HUES6 (cell line): ENCODE data around the gene VSX1.

ENCODE experiments used
- H3K27ac ChIP-seq: 2 replicates; pipeline ENCODE4 v1.7.0; 2013; ENCODE audit warnings: low read depth, mild to moderate bottlenecking, low read length, inconsistent platforms
- H3K27me3 ChIP-seq: 2 replicates; pipeline ENCODE4 v1.6.1; 2013; ENCODE audit warnings: low read length; ENCODE audit not compliant: control insufficient read depth, insufficient read depth
- H3K36me3 ChIP-seq: 2 replicates; pipeline ENCODE4 v1.6.1; 2013; ENCODE audit warnings: low read length; ENCODE audit not compliant: control insufficient read depth, insufficient read depth
- H3K4me1 ChIP-seq: 2 replicates; pipeline ENCODE4 v1.6.1; 2013; ENCODE audit warnings: low read length; ENCODE audit not compliant: control insufficient read depth, insufficient read depth
- H3K4me3 ChIP-seq: 2 replicates; pipeline ENCODE4 v1.5.1; 2013; ENCODE audit warnings: low read depth, low read length
- H3K9ac ChIP-seq: one replicate; pipeline ENCODE4 v1.6.1; 2013; ENCODE audit warnings: mild to moderate bottlenecking, low read length
- H3K9me3 ChIP-seq: 2 replicates; pipeline ENCODE4 v1.6.1; 2013; ENCODE audit warnings: low read depth, low read length; ENCODE audit not compliant: control insufficient read depth, insufficient read depth

Gene VSX1

GRCh38 chr20:25057234-25058050, 24.5 kb downstream of the VSX1 start:
- H3K36me3 ChIP-seq, result no peaks in the 10 kb centered on the region
- no peaks in the 10 kb centered on the region for H3K9me3 ChIP-seq
- H3K4me1 ChIP-seq, result peaks cover 7% of the 10 kb centered on the region
- no peak overlapping the region for H3K9ac ChIP-seq
- peaks cover 94% of the 10 kb centered on the region for H3K27me3 ChIP-seq
- peak overlapping the region; percentile 67 for H3K4me3 ChIP-seq
- no peak overlapping the region for H3K27ac ChIP-seq

DNA sequence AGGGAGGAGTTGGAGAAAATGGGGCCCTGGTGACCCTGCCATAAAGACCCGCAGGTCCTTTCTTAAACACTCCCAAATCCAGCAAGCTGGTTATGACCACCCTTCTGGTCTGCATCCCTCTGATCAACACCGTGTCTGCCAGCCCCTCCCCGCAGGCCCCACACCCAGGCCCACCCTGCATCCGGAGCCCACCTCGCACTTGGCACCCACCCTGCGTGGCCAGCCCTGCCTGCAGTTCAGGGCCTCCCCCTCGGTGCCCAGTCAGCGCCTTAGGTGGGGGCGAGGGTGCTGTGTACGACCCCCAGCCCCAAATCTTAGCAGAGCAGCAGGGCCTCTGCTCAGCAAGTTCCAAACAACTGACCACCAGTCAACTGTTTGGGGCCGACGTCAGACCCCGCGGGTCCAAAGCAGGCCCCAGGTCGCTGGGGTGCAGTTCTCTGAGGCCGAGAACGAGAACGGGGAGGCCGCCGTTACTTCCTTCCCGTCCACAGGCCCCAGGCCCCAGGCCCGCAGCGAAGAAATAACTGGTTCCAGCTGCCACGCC, 25.2 kb downstream of the VSX1 start:
- no peaks in the 10 kb centered on the region for H3K9me3 ChIP-seq
- H3K36me3 ChIP-seq, result no peaks in the 10 kb centered on the region
- H3K9ac ChIP-seq, result no peak overlapping the region
- H3K4me1 ChIP-seq, result peaks cover 11% of the 10 kb centered on the region
- H3K27me3 ChIP-seq, result peaks cover 93% of the 10 kb centered on the region
- no peak overlapping the region for H3K27ac ChIP-seq
- peak overlapping the region; percentile 67 for H3K4me3 ChIP-seq

DNA sequence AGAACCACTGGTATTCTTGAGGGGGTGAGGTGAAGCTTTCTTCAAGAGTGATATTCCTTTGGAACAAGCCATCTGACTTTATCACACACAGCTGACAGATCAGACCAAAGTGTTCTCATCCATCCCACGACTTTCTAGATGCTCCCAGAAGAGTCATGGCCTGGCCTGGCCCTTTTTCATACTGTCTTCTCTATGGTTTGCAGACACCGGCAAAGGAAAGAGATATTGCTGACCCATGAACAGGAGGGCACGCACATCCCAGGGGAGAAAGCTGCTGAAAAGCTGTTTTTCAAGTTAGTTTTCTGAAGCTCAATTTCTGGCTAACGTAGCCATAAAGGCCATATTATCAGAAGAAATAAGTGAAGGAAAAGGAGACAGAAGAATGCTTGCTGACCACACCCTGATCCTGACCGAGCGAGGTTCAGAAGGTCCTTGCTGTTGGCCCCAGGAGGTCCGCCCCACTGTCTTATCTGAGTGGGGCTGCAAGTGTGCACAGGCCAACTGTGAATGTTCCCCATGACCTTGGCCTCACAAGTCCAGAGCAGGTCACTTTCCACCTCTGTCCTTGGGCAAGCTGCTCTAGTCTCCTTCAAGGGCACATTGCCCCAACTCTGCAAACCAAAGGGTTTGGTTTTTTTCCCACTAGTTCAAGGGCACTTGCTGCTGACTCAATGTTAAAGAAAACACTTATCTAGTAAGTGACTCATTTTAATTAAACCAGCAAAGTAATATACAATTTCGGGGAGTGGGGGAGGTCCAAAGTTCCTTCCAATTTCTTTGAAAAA, 26.0 kb downstream of the VSX1 start:
- H3K9me3 ChIP-seq, result no peaks in the 10 kb centered on the region
- H3K4me1 ChIP-seq, result peaks cover 11% of the 10 kb centered on the region
- H3K36me3 ChIP-seq, result no peaks in the 10 kb centered on the region
- no peak overlapping the region for H3K27ac ChIP-seq
- no peak overlapping the region for H3K9ac ChIP-seq
- H3K4me3 ChIP-seq, result no peak overlapping the region
- H3K27me3 ChIP-seq, result peaks cover 87% of the 10 kb centered on the region

DNA sequence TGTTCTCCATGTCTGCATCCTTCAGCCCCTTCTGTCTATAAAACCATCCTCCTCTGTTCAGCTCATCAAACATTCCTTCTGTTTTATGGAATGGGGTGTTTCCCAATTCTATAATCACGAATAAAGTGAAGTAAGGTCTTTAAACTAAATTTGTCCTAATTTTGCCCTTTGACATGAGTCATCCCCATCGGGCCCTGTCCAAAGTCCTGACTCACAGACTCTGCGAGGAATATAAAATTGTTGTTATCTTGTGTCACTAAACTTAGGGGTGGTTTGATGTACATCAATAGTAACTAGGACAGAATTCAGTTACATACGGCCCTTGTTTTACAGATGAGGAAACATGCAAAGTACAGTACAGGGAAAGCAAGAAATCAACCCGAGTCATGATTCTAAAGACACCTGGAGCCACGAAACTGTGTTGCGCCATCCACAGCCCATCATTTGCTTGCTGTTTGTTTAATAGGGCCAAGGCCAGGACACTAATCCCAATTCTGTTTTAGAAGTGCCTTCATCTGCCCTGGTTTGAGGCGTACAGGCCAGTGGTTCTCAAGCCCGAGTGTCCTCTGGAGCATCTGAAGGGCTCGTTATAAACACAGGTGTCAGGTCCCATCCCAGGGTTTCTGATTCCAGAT, 26.8 kb downstream of the VSX1 start:
- Histone ChIP-seq H3K4me1 (peaks cover 11% of the 10 kb centered on the region), H3K36me3 (no peaks in the 10 kb centered on the region), H3K4me3 (no peak overlapping the region), H3K27me3 (peaks cover 86% of the 10 kb centered on the region), H3K9me3 (no peaks in the 10 kb centered on the region), H3K27ac (no peak overlapping the region), H3K9ac (no peak overlapping the region)

GRCh38 chr20:25054096-25054820, 27.7 kb downstream of the VSX1 start:
- H3K4me1 ChIP-seq, result peaks cover 11% of the 10 kb centered on the region
- no peak overlapping the region for H3K27ac ChIP-seq
- peaks cover 82% of the 10 kb centered on the region for H3K27me3 ChIP-seq
- H3K36me3 ChIP-seq, result no peaks in the 10 kb centered on the region
- no peaks in the 10 kb centered on the region for H3K9me3 ChIP-seq
- H3K9ac ChIP-seq, result no peak overlapping the region
- H3K4me3 ChIP-seq, result no peak overlapping the region

- Histone ChIP-seq H3K9ac (no peak overlapping the region), H3K4me1 (peaks cover 8% of the 10 kb centered on the region), H3K36me3 (no peaks in the 10 kb centered on the region), H3K27ac (no peak overlapping the region), H3K27me3 (peaks cover 74% of the 10 kb centered on the region), H3K4me3 (no peak overlapping the region), H3K9me3 (no peaks in the 10 kb centered on the region)
These were observed 28.5 kb downstream of the VSX1 start for GRCh38 chr20:25053255-25054031.

- no peaks in the 10 kb centered on the region for H3K9me3 ChIP-seq
- H3K27ac ChIP-seq, result no peak overlapping the region
- no peaks in the 10 kb centered on the region for H3K36me3 ChIP-seq
- no peak overlapping the region for H3K4me3 ChIP-seq
- H3K27me3 ChIP-seq, result peaks cover 70% of the 10 kb centered on the region
- H3K9ac ChIP-seq, result no peak overlapping the region
- 0 out of 2 replicates have a peak, but pooled peaks cover 5% of the 10 kb centered on the region for H3K4me1 ChIP-seq
These were observed 29.4 kb downstream of the VSX1 start for GRCh38 chr20:25052255-25053194.

GRCh38 chr20:25051386-25052155, 30.4 kb downstream of the VSX1 start:
- Histone ChIP-seq H3K36me3 (no peaks in the 10 kb centered on the region), H3K9me3 (no peaks in the 10 kb centered on the region), H3K27ac (no peak overlapping the region), H3K9ac (no peak overlapping the region), H3K4me3 (no peak overlapping the region), H3K4me1 (0 out of 2 replicates have a peak, but pooled peaks cover 5% of the 10 kb centered on the region), H3K27me3 (peaks cover 63% of the 10 kb centered on the region)
